Amniotic stem cell (primary cell): ENCODE measurements around the gene ABCA13.

ENCODE experiments used
- DNase-seq: peaks from one replicate; lab custom pipeline; 2025; lab: John Stamatoyannopoulos, UW

The ABCA13 gene

GRCh38 chr7:48637382-48637781 lies 466.1 kb downstream of the ABCA13 start:
- no peak for DNase-seq

DNA sequence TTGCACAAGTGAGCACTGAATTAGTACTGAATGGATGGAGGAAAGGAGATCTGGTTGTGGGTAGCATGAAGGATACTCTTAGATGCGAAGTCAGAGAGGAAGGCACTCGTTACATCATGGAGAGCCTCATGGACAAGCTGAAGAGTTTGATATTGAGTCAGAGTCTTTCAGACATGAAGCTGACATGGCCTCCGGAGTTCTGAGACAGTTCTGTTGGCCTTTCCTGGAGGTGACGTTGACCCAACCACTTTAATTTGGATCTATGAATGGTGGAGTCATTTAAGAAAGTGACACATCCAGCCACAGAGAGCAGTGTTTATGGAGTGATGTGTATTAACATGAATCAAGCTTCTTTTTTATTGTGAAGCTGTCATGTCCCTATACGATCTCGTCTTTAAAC lies 466.8 kb downstream of the ABCA13 start:
- DNase-seq = no peak

GRCh38 chr7:48643431-48644013 lies 472.3 kb downstream of the ABCA13 start:
- no peak for DNase-seq

- no peak for DNase-seq
Measured at GRCh38 chr7:48658138-48658537, 486.9 kb downstream of the ABCA13 start.

DNA sequence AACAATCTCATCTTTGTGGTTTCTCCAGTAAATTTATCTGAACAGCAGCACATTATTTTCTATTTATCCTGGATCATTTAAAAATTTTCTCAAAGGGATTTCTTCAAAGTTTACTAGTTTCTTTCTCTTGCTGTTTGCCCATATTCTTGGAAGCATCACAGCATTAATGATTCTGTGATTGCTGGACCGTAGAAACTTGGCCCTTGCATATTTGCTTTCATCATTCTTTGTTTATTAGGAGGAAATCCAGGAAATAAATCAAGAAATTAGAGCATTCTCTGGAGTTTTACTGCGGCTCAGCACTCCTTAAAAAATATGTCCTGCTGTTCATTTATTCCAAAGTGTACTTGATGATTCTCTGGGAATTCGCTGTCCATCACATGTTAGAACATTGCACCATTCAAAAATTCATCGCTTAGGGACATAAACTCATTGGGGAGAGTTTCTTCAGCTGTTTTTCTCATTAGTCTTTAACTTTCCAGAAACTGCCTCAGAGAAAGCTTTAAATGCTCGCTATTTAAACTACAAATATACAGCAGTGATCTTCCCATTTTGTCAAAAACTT lies 489.1 kb downstream of the ABCA13 start:
- DNase-seq = no peak

GRCh38 chr7:48664241-48664640 lies 493.0 kb downstream of the ABCA13 start:
- no peak for DNase-seq

- no peak for DNase-seq
Measured at GRCh38 chr7:48665353-48666135, 494.3 kb downstream of the ABCA13 start.

DNA sequence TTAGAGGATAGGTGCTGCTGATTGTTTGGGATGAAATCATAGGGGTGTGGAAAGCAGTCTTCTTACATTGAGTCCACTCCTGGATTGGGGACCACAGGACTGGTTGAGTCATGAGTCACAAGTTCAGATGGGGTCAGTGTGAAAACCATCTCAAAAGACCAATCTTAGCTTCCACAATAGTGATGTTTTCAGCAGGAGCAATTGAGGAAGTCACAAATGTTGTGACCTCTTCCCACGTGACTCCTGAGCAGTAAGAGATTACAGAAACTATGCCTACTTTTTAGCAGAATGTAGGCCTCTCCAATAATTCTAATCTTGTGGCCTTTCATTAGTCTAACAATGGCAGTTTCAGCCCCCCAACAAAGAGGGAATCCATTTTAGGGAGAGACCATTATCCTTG lies 496.1 kb downstream of the ABCA13 start:
- no peak for DNase-seq

- DNase-seq = no peak
Measured at GRCh38 chr7:48671656-48672055, 500.4 kb downstream of the ABCA13 start.

GRCh38 chr7:48681006-48681405 lies 509.7 kb downstream of the ABCA13 start:
- no peak for DNase-seq

- DNase-seq = no peak
Measured at GRCh38 chr7:48691788-48692187, 520.5 kb downstream of the ABCA13 start.
